Measurements from ENCODE around the gene STXBP2. TPM values are rescaled to one million over a fixed set of nuclear protein-coding genes. Genes with fewer than 3 reads are reported as not detected.

The STXBP2 gene
- polyA plus RNA-seq, 1 of the 3 experiments (the other 2 are of a cell fraction) = 4.7 TPM

GRCh38 chr19:7677669-7678311 is 40.9 kb downstream of the STXBP2 start:
- WGBS (ENCODE audit: low lambda C conversion rate) = 7% methylated on average over 12 of the region's 12 CpGs
- H2AFZ ChIP-seq (ENCODE audit: low read depth) = no peak overlapping the region
- no peak overlapping the region for H3K9ac ChIP-seq
- H3K27me3 ChIP-seq (ENCODE audit: insufficient read depth) = peaks cover 36% of the 10 kb centered on the region
- H3K4me2 ChIP-seq = no peak overlapping the region
- no peaks in the 10 kb centered on the region for H3K9me3 ChIP-seq
- POLR2A ChIA-PET = no interaction called here
- H3F3A ChIP-seq (replicated peaks; ENCODE audit: insufficient read depth) = no peaks in the 10 kb centered on the region
- H3K9me2 ChIP-seq = no peaks in the 10 kb centered on the region
- peaks cover 0 to 13% of the 10 kb centered on the region in 2 experiments; a peak in 1 of 4 replicates for H3K4me1 ChIP-seq (ENCODE audit: control insufficient read depth in 1 of 2, insufficient read depth in 2 of 2, low read depth in 1 of 2, low read length in 1 of 2)
- no peak for DNase-seq
- peaks cover 14% of the 10 kb centered on the region for H3K79me2 ChIP-seq (ENCODE audit: insufficient read depth)
- CTCF ChIA-PET = interaction anchor here (0.7 to 3.8 kb wide), 8 partner anchors 25 to 323 kb away, joined by 3 to 22 read pairs (median 6); no protein-coding TSS in a partner anchor
- H3K4me3 ChIP-seq (ENCODE audit: low read depth in 2 of 2, low read length in 1 of 2) = no peak overlapping the region
- no peaks in the 10 kb centered on the region for H4K20me1 ChIP-seq (ENCODE audit: insufficient read depth)
- no peak overlapping the region for H3K27ac ChIP-seq (ENCODE audit: low read depth in 2 of 2, low read length in 1 of 2)
- H3K36me3 ChIP-seq (replicated peaks in 1 of 2; ENCODE audit: control insufficient read depth in 1 of 2, insufficient read depth in 2 of 2, low read length in 1 of 2) = peaks cover 0 to 4% of the 10 kb centered on the region in 2 experiments
- no peak for TF ChIP-seq RAD21 (IDR thresholded peaks at IDR 0.05; ENCODE audit: low read length)
- no peak for TF ChIP-seq RCOR1 (IDR thresholded peaks at IDR 0.05; ENCODE audit: low read length)
- TF ChIP-seq POLR2AphosphoS5 (IDR thresholded peaks at IDR 0.05; ENCODE audit: low read depth, low read length) = no peak
- TF ChIP-seq SIN3A (IDR thresholded peaks at IDR 0.05; ENCODE audit: borderline replicate concordance, low read depth, low read length) = no peak
- TF ChIP-seq, protein P1, sequence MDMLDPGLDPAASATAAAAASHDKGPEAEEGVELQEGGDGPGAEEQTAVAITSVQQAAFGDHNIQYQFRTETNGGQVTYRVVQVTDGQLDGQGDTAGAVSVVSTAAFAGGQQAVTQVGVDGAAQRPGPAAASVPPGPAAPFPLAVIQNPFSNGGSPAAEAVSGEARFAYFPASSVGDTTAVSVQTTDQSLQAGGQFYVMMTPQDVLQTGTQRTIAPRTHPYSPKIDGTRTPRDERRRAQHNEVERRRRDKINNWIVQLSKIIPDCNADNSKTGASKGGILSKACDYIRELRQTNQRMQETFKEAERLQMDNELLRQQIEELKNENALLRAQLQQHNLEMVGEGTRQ (IDR thresholded peaks at IDR 0.05; ENCODE audit: borderline replicate concordance, low read depth, low read length) = no peak
- TF ChIP-seq TCF12 (IDR thresholded peaks at IDR 0.05) = no peak
- no peak for TF ChIP-seq GATA2 (CRISPR knock-in tag; IDR thresholded peaks at IDR 0.05)
- TF ChIP-seq REST (IDR thresholded peaks at IDR 0.05; ENCODE audit: low read depth, low read length) = no peak
- TF ChIP-seq CHD2 (IDR thresholded peaks at IDR 0.05; ENCODE audit: low read length, partially characterized antibody) = no peak

DNA sequence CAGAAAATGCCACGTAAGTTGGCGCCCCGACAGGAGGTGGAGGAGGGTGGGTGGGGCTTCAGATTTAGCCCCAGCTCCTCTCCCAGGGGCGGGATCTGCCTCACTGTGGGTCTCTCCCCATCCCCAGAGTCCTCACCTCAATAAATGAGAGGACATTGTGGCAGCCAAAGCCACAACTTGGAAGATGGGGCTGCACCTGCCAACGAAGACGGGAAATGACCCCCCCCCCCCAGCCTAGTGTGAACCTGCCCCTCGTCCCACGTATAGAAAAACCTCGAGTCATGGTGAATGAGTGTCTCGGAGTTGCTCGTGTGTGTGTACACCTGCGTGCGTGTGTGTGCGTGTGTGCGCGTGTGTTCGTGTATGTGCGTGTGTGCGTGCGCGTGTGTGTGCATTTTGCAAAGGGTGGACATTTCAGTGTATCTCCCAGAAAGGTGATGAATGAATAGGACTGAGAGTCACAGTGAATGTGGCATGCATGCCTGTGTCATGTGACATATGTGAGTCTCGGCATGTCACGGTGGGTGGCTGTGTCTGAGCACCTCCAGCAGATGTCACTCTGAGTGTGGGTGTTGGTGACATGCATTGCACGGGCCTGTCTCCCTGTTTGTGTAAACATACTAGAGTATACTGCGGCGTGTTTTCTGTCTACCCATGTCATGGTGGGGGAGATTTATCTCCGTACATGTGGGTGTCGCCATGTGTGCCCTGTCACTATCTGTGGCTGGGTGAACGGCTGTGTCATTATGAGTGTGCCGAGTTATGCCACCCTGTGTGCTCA is 42.3 kb downstream of the STXBP2 start:
- ChIA-PET CTCF (interaction anchor here (0.6 to 3.8 kb wide), 7 partner anchors 16 to 120 kb away, joined by 3 to 22 read pairs (median 5); no protein-coding TSS in a partner anchor), POLR2A (no interaction called here)
- peak; percentile 57 for DNase-seq
- WGBS (ENCODE audit: low lambda C conversion rate) = 15% methylated on average over 26 of the region's 30 CpGs
- no peaks in the 10 kb centered on the region for H3K9me2 ChIP-seq
- H3F3A ChIP-seq (replicated peaks; ENCODE audit: insufficient read depth) = no peaks in the 10 kb centered on the region
- no peak overlapping the region for H3K9ac ChIP-seq
- H3K27me3 ChIP-seq (ENCODE audit: insufficient read depth) = peaks cover 36% of the 10 kb centered on the region
- H3K36me3 ChIP-seq (replicated peaks in 1 of 2; ENCODE audit: control insufficient read depth in 1 of 2, insufficient read depth in 2 of 2, low read length in 1 of 2) = peaks cover 0 to 6% of the 10 kb centered on the region in 2 experiments
- no peak overlapping the region for H3K4me2 ChIP-seq
- H3K4me3 ChIP-seq (ENCODE audit: low read depth in 2 of 2, low read length in 1 of 2) = no peak overlapping the region
- no peaks in the 10 kb centered on the region for H4K20me1 ChIP-seq (ENCODE audit: insufficient read depth)
- peaks cover 14% of the 10 kb centered on the region for H3K79me2 ChIP-seq (ENCODE audit: insufficient read depth)
- no peaks in the 10 kb centered on the region for H3K9me3 ChIP-seq
- H3K27ac ChIP-seq (ENCODE audit: low read depth in 2 of 2, low read length in 1 of 2) = no peak overlapping the region
- peaks cover 0 to 13% of the 10 kb centered on the region in 2 experiments; a peak in 1 of 4 replicates for H3K4me1 ChIP-seq (ENCODE audit: control insufficient read depth in 1 of 2, insufficient read depth in 2 of 2, low read depth in 1 of 2, low read length in 1 of 2)
- TF ChIP-seq MXI1 (IDR thresholded peaks at IDR 0.05; ENCODE audit: low read depth, low read length) (peak; percentile 60), SMC3 (IDR thresholded peaks at IDR 0.05; ENCODE audit: low read depth, low read length) (peak; percentile 31; the same call in 1 of the 2 replicates), RAD21 (IDR thresholded peaks at IDR 0.05; ENCODE audit: low read length) (peak; percentile 56)
- TF ChIP-seq, protein P2, sequence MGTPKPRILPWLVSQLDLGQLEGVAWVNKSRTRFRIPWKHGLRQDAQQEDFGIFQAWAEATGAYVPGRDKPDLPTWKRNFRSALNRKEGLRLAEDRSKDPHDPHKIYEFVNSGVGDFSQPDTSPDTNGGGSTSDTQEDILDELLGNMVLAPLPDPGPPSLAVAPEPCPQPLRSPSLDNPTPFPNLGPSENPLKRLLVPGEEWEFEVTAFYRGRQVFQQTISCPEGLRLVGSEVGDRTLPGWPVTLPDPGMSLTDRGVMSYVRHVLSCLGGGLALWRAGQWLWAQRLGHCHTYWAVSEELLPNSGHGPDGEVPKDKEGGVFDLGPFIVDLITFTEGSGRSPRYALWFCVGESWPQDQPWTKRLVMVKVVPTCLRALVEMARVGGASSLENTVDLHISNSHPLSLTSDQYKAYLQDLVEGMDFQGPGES (IDR thresholded peaks at IDR 0.05; ENCODE audit: low read depth, low read length) = no peak
- no peak overlapping the region for H2AFZ ChIP-seq (ENCODE audit: low read depth)
